Measurements from ENCODE around the gene LYPLAL1.

DNA sequence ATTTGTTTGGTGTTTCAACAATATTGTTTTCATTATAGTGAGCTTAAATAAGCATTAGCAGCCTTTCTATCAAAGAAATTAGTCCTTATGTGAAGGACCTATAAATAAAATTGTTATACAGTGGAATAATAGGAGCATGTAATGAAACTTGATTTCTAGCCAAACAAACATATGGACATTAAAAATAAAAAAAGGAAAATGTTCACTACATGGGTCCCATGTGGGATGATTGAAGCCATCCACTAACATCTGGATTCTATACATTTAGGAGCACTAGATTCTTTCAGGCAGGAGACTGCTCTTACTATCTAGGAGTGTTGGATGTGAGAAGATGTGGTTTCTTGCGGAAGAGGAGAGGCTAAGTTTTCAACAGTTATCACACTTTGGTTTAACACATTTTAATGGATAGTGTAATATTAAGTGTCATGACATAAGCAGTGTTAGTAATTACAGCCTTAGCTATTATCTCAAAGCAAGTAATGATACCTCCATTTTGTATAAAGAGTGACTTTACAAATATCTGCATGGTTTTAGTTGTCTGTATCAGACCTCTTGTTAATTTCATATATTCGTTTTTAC is 62.3 kb downstream of the LYPLAL1 start:
- TF ChIP-seq, protein P1, sequence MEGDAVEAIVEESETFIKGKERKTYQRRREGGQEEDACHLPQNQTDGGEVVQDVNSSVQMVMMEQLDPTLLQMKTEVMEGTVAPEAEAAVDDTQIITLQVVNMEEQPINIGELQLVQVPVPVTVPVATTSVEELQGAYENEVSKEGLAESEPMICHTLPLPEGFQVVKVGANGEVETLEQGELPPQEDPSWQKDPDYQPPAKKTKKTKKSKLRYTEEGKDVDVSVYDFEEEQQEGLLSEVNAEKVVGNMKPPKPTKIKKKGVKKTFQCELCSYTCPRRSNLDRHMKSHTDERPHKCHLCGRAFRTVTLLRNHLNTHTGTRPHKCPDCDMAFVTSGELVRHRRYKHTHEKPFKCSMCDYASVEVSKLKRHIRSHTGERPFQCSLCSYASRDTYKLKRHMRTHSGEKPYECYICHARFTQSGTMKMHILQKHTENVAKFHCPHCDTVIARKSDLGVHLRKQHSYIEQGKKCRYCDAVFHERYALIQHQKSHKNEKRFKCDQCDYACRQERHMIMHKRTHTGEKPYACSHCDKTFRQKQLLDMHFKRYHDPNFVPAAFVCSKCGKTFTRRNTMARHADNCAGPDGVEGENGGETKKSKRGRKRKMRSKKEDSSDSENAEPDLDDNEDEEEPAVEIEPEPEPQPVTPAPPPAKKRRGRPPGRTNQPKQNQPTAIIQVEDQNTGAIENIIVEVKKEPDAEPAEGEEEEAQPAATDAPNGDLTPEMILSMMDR (IDR thresholded peaks at IDR 0.05) = no peak
- no peak for TF ChIP-seq POLR2A (IDR thresholded peaks at IDR 0.05)
